Liver (tissue), 3 donors: ENCODE results near the gene CCL4L2.

ENCODE experiments used
- EGR1 ChIP-seq, 2 donors: IDR thresholded peaks; 2 replicates each; pipeline ENCODE4 v1.6.1; 2016 to 2018; ENCODE audit warnings: antibody characterized with exemption in 2 of 2, low read depth in 2 of 2
- GABPA ChIP-seq, 2 donors: IDR thresholded peaks in 1 of 2; conservative IDR thresholded peaks in 1 of 2; 2 replicates each; pipeline ENCODE4 v1.6.1; 2016; ENCODE audit warnings: antibody characterized with exemption in 2 of 2, mild to moderate bottlenecking in 1 of 2, moderate library complexity in 1 of 2
- HNF4A ChIP-seq, 2 donors: conservative IDR thresholded peaks; 2 replicates each; pipeline ENCODE4 v1.6.1; 2016; ENCODE audit warnings: antibody characterized with exemption in 2 of 2, mild to moderate bottlenecking in 2 of 2
- HNF4G ChIP-seq: IDR thresholded peaks from 2 replicates; pipeline ENCODE4 v1.6.1; 2016; ENCODE audit warnings: antibody characterized with exemption
- JUND ChIP-seq, 2 donors: IDR thresholded peaks; 2 replicates each; pipeline ENCODE4 v1.6.1; 2016; ENCODE audit warnings: antibody characterized with exemption in 2 of 2
- NR2F2 ChIP-seq: IDR thresholded peaks from 2 replicates; pipeline ENCODE4 v1.6.1; 2016; ENCODE audit warnings: antibody characterized with exemption
- RAD21 ChIP-seq, 2 donors: IDR thresholded peaks; 2 replicates each; pipeline ENCODE4 v1.6.1; 2016; ENCODE audit warnings: antibody characterized with exemption in 2 of 2, mild to moderate bottlenecking in 2 of 2
- REST ChIP-seq: IDR thresholded peaks from 2 replicates; pipeline ENCODE4 v1.6.1; 2016; ENCODE audit warnings: antibody characterized with exemption, mild to moderate bottlenecking
- RXRA ChIP-seq, 2 donors: IDR thresholded peaks; 2 replicates each; pipeline ENCODE4 v1.6.1; 2017 to 2018; ENCODE audit warnings: antibody characterized with exemption in 2 of 2, mild to moderate bottlenecking in 1 of 2
- TAF1 ChIP-seq: conservative IDR thresholded peaks from 2 replicates; pipeline ENCODE4 v1.6.1; 2016; ENCODE audit warnings: antibody characterized with exemption, mild to moderate bottlenecking
- YY1 ChIP-seq: IDR thresholded peaks from 2 replicates; pipeline ENCODE4 v1.6.1; 2016; ENCODE audit warnings: antibody characterized with exemption, mild to moderate bottlenecking
- TF ChIP-seq, protein P1 (sequence below): fragments of 150-350 bp; IDR thresholded peaks from 2 replicates; pipeline ENCODE4 v1.5.1; 2017; ENCODE audit warnings: improper control_type of control experiment, low read depth, low read length; ENCODE audit not compliant: missing input control
- TF ChIP-seq, protein P2 (sequence below): IDR thresholded peaks from 2 replicates; pipeline ENCODE4 v1.6.1; 2016; ENCODE audit warnings: antibody characterized with exemption
- TF ChIP-seq, protein P3 (sequence below): IDR thresholded peaks from 2 replicates; pipeline ENCODE4 v1.6.1; 2016; ENCODE audit warnings: antibody characterized with exemption
- donor health status: healthy.
- donor health status: healthy.

DNA sequence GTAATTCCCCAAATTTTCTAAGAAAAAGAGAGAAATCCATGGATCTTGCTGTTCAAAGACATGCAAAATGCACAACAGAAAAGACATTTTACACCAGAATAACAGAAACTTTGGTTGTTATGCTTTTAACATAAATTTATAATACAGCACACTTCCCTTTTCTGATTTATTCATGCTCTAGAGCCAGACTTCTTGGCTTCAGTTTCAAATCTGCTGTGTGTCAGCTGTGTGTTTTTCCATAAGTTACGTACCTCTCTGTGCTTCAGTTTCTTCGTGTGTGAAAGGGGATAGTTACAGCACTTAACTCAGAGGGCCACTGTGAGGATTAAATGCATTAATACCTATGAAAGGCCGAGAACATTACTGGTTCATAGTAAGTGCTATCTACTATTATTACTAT lies 7.5 kb upstream of the CCL4L2 start:
- TF ChIP-seq, protein P1, sequence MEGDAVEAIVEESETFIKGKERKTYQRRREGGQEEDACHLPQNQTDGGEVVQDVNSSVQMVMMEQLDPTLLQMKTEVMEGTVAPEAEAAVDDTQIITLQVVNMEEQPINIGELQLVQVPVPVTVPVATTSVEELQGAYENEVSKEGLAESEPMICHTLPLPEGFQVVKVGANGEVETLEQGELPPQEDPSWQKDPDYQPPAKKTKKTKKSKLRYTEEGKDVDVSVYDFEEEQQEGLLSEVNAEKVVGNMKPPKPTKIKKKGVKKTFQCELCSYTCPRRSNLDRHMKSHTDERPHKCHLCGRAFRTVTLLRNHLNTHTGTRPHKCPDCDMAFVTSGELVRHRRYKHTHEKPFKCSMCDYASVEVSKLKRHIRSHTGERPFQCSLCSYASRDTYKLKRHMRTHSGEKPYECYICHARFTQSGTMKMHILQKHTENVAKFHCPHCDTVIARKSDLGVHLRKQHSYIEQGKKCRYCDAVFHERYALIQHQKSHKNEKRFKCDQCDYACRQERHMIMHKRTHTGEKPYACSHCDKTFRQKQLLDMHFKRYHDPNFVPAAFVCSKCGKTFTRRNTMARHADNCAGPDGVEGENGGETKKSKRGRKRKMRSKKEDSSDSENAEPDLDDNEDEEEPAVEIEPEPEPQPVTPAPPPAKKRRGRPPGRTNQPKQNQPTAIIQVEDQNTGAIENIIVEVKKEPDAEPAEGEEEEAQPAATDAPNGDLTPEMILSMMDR: no peak
- TF ChIP-seq REST (no peak), EGR1 (IDR thresholded peaks at IDR 0.05; ENCODE audit: low read depth in 2 of 2) (no peak), RXRA (IDR thresholded peaks at IDR 0.05) (no peak), RAD21 (IDR thresholded peaks at IDR 0.05) (no peak), YY1 (no peak), GABPA (IDR thresholded peaks at IDR 0.05 in 1 of 2, conservative IDR thresholded peaks at IDR 0.05 in 1 of 2) (no peak), HNF4A (conservative IDR thresholded peaks at IDR 0.05) (no peak), TAF1 (no peak), HNF4G (no peak), NR2F2 (no peak), JUND (IDR thresholded peaks at IDR 0.05) (no peak)
- TF ChIP-seq, protein P2, sequence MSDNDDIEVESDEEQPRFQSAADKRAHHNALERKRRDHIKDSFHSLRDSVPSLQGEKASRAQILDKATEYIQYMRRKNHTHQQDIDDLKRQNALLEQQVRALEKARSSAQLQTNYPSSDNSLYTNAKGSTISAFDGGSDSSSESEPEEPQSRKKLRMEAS: no peak
- TF ChIP-seq, protein P3, sequence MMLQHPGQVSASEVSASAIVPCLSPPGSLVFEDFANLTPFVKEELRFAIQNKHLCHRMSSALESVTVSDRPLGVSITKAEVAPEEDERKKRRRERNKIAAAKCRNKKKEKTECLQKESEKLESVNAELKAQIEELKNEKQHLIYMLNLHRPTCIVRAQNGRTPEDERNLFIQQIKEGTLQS: no peak
